NCI-H2196 treated with DMSO at 0.1 percent for 48 hours (cell line): ENCODE measurements around the gene GFM2.
A peak's percentile ranks its signal among the peaks of the same experiment; 100 is the strongest.
"Not testable (repeated sequence)": the region's sequence is repeated elsewhere in the genome, so short reads cannot be mapped to it uniquely, and the experiment has no call there.

Source experiments
- DNase-seq: peaks from one replicate; lab custom pipeline; 2025; ENCODE audit not compliant: unreplicated experiment; lab: John Stamatoyannopoulos, UW

Gene GFM2

GRCh38 chr5:74766849-74767578 lies at the start of gene GFM2, which contains the start of gene NSA2:
GFM2 (minus strand) TSS chr5:74767117; CDS start chr5:74763742, 3,375 bp downstream.
NSA2 (plus strand) TSS chr5:74767249; CDS start chr5:74767361, 112 bp downstream.
- DNase-seq: peak; percentile 51

- no peak for DNase-seq
Measured at GRCh38 chr5:74810915-74811314, 44.0 kb upstream of the GFM2 start.

GRCh38 chr5:74801941-74802340 lies 35.0 kb upstream of the GFM2 start:
- DNase-seq: no peak

GRCh38 chr5:74801197-74801596 lies 34.3 kb upstream of the GFM2 start:
- no peak for DNase-seq

GRCh38 chr5:74798977-74799911 lies 32.3 kb upstream of the GFM2 start:
- no peak for DNase-seq

GRCh38 chr5:74791669-74792068 lies 24.8 kb upstream of the GFM2 start:
- DNase-seq: not testable (repeated sequence)

- no peak for DNase-seq
Measured at GRCh38 chr5:74787424-74787823, 20.5 kb upstream of the GFM2 start.

- no peak for DNase-seq
Measured at GRCh38 chr5:74786851-74787250, 19.9 kb upstream of the GFM2 start.

GRCh38 chr5:74778609-74779008 lies 11.7 kb upstream of the GFM2 start:
- no peak for DNase-seq

GRCh38 chr5:74772359-74772758 lies 5.4 kb upstream of the GFM2 start:
- DNase-seq: no peak

GRCh38 chr5:74767579-74767913 lies 629 bp upstream of the GFM2 start:
- no peak for DNase-seq

GRCh38 chr5:74766418-74766848 lies 484 bp downstream of the GFM2 start:
- no peak for DNase-seq

- no peak for DNase-seq
Measured at GRCh38 chr5:74765929-74766328, 988 bp downstream of the GFM2 start.

GRCh38 chr5:74765201-74765600 lies 1.7 kb downstream of the GFM2 start:
- no peak for DNase-seq

- no peak for DNase-seq
Measured at GRCh38 chr5:74763504-74763903, 3.4 kb downstream of the GFM2 start.

- no peak for DNase-seq
Measured at GRCh38 chr5:74762599-74762998, 4.3 kb downstream of the GFM2 start.

- no peak for DNase-seq
Measured at GRCh38 chr5:74761241-74761640, 5.7 kb downstream of the GFM2 start.

- DNase-seq: not testable (repeated sequence)
Measured at GRCh38 chr5:74748742-74749141, 18.2 kb downstream of the GFM2 start.

GRCh38 chr5:74738406-74738805 lies 28.5 kb downstream of the GFM2 start:
- DNase-seq: no peak

GRCh38 chr5:74736759-74737158 lies 30.2 kb downstream of the GFM2 start:
- no peak for DNase-seq

- DNase-seq: no peak
Measured at GRCh38 chr5:74725331-74725730, 41.6 kb downstream of the GFM2 start.

GRCh38 chr5:74722271-74722670 lies 44.6 kb downstream of the GFM2 start:
- DNase-seq: no peak
